Measurements from ENCODE around the gene PAGR1. TPM values are rescaled to one million over a fixed set of nuclear protein-coding genes. Genes with fewer than 3 reads are reported as not detected.

Gene PAGR1
- total and polyA plus RNA-seq, 2 of the 4 experiments (the other 2 are of a cell fraction): 10.6 to 22.1 TPM

DNA sequence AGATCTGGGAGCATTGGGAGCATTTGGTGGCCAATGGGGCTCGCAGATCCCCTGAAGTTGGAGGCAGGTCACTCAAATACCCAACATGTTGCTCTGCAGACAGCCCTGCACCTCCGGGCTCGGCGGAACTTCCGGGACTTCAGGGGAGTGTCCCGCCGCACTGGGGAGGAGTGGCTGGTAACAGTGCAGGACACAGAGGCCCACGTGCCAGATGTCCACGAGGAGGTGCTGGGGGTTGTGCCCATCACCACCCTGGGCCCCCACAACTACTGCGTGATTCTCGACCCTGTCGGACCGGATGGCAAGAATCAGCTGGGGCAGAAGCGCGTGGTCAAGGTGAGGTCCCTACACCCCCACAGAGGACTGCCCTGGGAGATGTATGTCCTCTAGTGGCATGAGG, 20.7 kb downstream of the PAGR1 start:
- no peak overlapping the region for H3K23ac ChIP-seq (ENCODE audit: low read depth, low read length)
- H2BK15ac ChIP-seq (ENCODE audit: low read depth, low read length): no peak overlapping the region
- dilution Hi-C loops (cut with HindIII; ENCODE audit: low sequenced_read_pairs, unreplicated experiment): no loop called here
- H3K56ac ChIP-seq (ENCODE audit: extremely low read depth, insufficient read depth, low read length): no peak overlapping the region
- no peak for ATAC-seq (ENCODE audit: low read depth)
- no peak overlapping the region for H3K4ac ChIP-seq (ENCODE audit: low read depth, low read length)
- no peak overlapping the region for H2AK9ac ChIP-seq (replicated peaks; ENCODE audit: low read depth, low read length, poor library complexity)
- H2BK5ac ChIP-seq (ENCODE audit: low read depth, low read length, poor library complexity, severe bottlenecking): no peak overlapping the region
- no peak overlapping the region for H2AFZ ChIP-seq (replicated peaks; ENCODE audit: low read length, poor library complexity)
- WGBS, 2 experiments (ENCODE audit: extremely low coverage in 2 of 2, insufficient read length in 1 of 2): no CpG with 5 or more reads among the region's 15 CpGs
- no peaks in the 10 kb centered on the region; the same call in 1 of the 2 replicates for H4K20me1 ChIP-seq (ENCODE audit: insufficient read depth, low read length)
- H2AK5ac ChIP-seq (ENCODE audit: low read depth, low read length): no peak overlapping the region
- no TSS peak for BruUV-seq (replicated peaks)
- H4K5ac ChIP-seq (ENCODE audit: low read depth, low read length): no peak overlapping the region
- no peaks in the 10 kb centered on the region for H3K27me3 ChIP-seq (ENCODE audit: control insufficient read depth, insufficient read depth, low read length)
- peaks cover 16 to 53% of the 10 kb centered on the region in 2 experiments; a peak in 3 of 4 replicates for H3K79me1 ChIP-seq (ENCODE audit: low read depth in 1 of 2, low read length in 2 of 2)
- H3K9me3 ChIP-seq (ENCODE audit: control insufficient read depth, insufficient read depth, low read length): no peaks in the 10 kb centered on the region
- no peak overlapping the region for H3K18ac ChIP-seq (ENCODE audit: low read depth, low read length)
- no peak overlapping the region for H3K4me2 ChIP-seq (ENCODE audit: low read depth, low read length)
- intact Hi-C loops (cut with micrococcal nuclease): no loop called here
- POLR2A ChIA-PET (ENCODE audit: unreplicated experiment): no interaction called here
- TF ChIP-seq CHD1 (IDR thresholded peaks at IDR 0.05; ENCODE audit: low read depth, low read length) (no peak), MAFK (IDR thresholded peaks at IDR 0.05; ENCODE audit: low read depth, low read length) (no peak), FOS (IDR thresholded peaks at IDR 0.05; ENCODE audit: low read depth, low read length) (no peak), RFX5 (IDR thresholded peaks at IDR 0.05; ENCODE audit: low read depth, low read length) (no peak), RCOR1 (IDR thresholded peaks at IDR 0.05; ENCODE audit: insufficient replicate concordance, low read length) (no peak), BHLHE40 (IDR thresholded peaks at IDR 0.05; ENCODE audit: low read depth, low read length) (no peak), MAZ (IDR thresholded peaks at IDR 0.05; ENCODE audit: borderline replicate concordance, low read depth, low read length) (no peak), CEBPB (IDR thresholded peaks at IDR 0.05; ENCODE audit: low read depth, low read length) (no peak), MXI1 (IDR thresholded peaks at IDR 0.05; ENCODE audit: borderline replicate concordance, low read depth, low read length) (no peak), SMC3 (IDR thresholded peaks at IDR 0.05; ENCODE audit: low read depth, low read length) (no peak), POLR2A (IDR thresholded peaks at IDR 0.05; ENCODE audit: low read depth, low read length) (no peak), NFE2L2 (IDR thresholded peaks at IDR 0.05; ENCODE audit: low read depth, low read length) (no peak), RAD21 (IDR thresholded peaks at IDR 0.05; ENCODE audit: low read length) (no peak)
- TF ChIP-seq, protein P1, sequence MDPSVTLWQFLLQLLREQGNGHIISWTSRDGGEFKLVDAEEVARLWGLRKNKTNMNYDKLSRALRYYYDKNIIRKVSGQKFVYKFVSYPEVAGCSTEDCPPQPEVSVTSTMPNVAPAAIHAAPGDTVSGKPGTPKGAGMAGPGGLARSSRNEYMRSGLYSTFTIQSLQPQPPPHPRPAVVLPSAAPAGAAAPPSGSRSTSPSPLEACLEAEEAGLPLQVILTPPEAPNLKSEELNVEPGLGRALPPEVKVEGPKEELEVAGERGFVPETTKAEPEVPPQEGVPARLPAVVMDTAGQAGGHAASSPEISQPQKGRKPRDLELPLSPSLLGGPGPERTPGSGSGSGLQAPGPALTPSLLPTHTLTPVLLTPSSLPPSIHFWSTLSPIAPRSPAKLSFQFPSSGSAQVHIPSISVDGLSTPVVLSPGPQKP (IDR thresholded peaks at IDR 0.05; ENCODE audit: borderline replicate concordance, low read depth, low read length): no peak
- TF ChIP-seq, protein P2, sequence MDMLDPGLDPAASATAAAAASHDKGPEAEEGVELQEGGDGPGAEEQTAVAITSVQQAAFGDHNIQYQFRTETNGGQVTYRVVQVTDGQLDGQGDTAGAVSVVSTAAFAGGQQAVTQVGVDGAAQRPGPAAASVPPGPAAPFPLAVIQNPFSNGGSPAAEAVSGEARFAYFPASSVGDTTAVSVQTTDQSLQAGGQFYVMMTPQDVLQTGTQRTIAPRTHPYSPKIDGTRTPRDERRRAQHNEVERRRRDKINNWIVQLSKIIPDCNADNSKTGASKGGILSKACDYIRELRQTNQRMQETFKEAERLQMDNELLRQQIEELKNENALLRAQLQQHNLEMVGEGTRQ (IDR thresholded peaks at IDR 0.05; ENCODE audit: low read depth, low read length): no peak
- TF ChIP-seq, protein P3, sequence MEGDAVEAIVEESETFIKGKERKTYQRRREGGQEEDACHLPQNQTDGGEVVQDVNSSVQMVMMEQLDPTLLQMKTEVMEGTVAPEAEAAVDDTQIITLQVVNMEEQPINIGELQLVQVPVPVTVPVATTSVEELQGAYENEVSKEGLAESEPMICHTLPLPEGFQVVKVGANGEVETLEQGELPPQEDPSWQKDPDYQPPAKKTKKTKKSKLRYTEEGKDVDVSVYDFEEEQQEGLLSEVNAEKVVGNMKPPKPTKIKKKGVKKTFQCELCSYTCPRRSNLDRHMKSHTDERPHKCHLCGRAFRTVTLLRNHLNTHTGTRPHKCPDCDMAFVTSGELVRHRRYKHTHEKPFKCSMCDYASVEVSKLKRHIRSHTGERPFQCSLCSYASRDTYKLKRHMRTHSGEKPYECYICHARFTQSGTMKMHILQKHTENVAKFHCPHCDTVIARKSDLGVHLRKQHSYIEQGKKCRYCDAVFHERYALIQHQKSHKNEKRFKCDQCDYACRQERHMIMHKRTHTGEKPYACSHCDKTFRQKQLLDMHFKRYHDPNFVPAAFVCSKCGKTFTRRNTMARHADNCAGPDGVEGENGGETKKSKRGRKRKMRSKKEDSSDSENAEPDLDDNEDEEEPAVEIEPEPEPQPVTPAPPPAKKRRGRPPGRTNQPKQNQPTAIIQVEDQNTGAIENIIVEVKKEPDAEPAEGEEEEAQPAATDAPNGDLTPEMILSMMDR (conservative IDR thresholded peaks at IDR 0.05; ENCODE audit: low read depth, low read length): no peak
- H3K14ac ChIP-seq (replicated peaks; ENCODE audit: low read depth, low read length): no peak overlapping the region
- H4K8ac ChIP-seq (ENCODE audit: low read depth in 2 of 2, low read length in 2 of 2): no peak overlapping the region
- no peak for DNase-seq
- CTCF ChIA-PET: interaction anchor here (0.6 kb wide), 1 partner anchor 79 kb away, joined by 8 read pairs; no protein-coding TSS in a partner anchor
- no peak overlapping the region for H3K4me3 ChIP-seq (ENCODE audit: insufficient read depth, low read depth, low read length)
- H3K4me1 ChIP-seq (ENCODE audit: control insufficient read depth, insufficient read depth, low read length): no peaks in the 10 kb centered on the region; the same call in none of the 2 replicates
- H3K27ac ChIP-seq (ENCODE audit: insufficient read depth, low read length): no peak overlapping the region
- no peak overlapping the region for H2BK20ac ChIP-seq (ENCODE audit: low read depth, low read length)
- peaks cover 75% of the 10 kb centered on the region for H3K36me3 ChIP-seq (ENCODE audit: control insufficient read depth, insufficient read depth, low read length)
- peaks cover 5% of the 10 kb centered on the region; the same call in 1 of the 2 replicates for H3K9me1 ChIP-seq (ENCODE audit: insufficient read depth, low read length)
- no peak overlapping the region for H3K9ac ChIP-seq (ENCODE audit: low read depth, low read length)
- in situ Hi-C loops (cut with MboI; ENCODE audit: low sequenced_read_pairs): no loop called here
- H4K91ac ChIP-seq (ENCODE audit: insufficient read depth, low read depth, low read length): no peak overlapping the region
- no peak overlapping the region for H2BK120ac ChIP-seq (ENCODE audit: low read depth, low read length)
